A549 (cell line): ENCODE data around the gene FBXL15.

ENCODE experiments used
- POLR2A ChIP-seq: IDR thresholded peaks from 2 replicates; pipeline ENCODE4 v1.6.1; 2012; ENCODE audit warnings: mild to moderate bottlenecking, low read length
- SMC3 ChIP-seq: fragments of >200 bp; sonication (Bioruptor Twin); formaldehyde crosslinking; IDR thresholded peaks from 3 replicates; pipeline ENCODE4 v1.6.1; 2018; ENCODE audit warnings: inconsistent platforms
- USF2 ChIP-seq: fragments of 450-650 bp; IDR thresholded peaks from 2 replicates; pipeline ENCODE4 v1.6.1; 2014; ENCODE audit warnings: antibody characterized with exemption
- TF ChIP-seq, protein P1 (sequence below): fragments of >200 bp; sonication (Bioruptor Twin); formaldehyde crosslinking; IDR thresholded peaks from 3 replicates; pipeline ENCODE4 v1.5.1; 2016

GRCh38 chr10:102410429-102411073, 10.1 kb upstream of the FBXL15 start:
- TF ChIP-seq POLR2A (no peak), USF2 (no peak), SMC3 (no peak)
- TF ChIP-seq, protein P1, sequence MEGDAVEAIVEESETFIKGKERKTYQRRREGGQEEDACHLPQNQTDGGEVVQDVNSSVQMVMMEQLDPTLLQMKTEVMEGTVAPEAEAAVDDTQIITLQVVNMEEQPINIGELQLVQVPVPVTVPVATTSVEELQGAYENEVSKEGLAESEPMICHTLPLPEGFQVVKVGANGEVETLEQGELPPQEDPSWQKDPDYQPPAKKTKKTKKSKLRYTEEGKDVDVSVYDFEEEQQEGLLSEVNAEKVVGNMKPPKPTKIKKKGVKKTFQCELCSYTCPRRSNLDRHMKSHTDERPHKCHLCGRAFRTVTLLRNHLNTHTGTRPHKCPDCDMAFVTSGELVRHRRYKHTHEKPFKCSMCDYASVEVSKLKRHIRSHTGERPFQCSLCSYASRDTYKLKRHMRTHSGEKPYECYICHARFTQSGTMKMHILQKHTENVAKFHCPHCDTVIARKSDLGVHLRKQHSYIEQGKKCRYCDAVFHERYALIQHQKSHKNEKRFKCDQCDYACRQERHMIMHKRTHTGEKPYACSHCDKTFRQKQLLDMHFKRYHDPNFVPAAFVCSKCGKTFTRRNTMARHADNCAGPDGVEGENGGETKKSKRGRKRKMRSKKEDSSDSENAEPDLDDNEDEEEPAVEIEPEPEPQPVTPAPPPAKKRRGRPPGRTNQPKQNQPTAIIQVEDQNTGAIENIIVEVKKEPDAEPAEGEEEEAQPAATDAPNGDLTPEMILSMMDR: no peak
